Activated CD4-positive, alpha-beta memory T cell treated with anti-CD3 and anti-CD28 coated beads for 36 hours (primary cell): ENCODE results near the gene CA11. TPM values are rescaled to one million over a fixed set of nuclear protein-coding genes. Genes with fewer than 3 reads are reported as not detected.
A peak's percentile ranks its signal among the peaks of the same experiment; 100 is the strongest.

ENCODE experiments used
- CTCF ChIA-PET: fragments of 350-600 bp; sonication (Branson Sonifier 250); formaldehyde crosslinking; loops from one replicate; lab custom pipeline; 2021; ENCODE audit warnings: antibody characterized with exemption, inconsistent platforms; lab: Charles Lee
- POLR2A ChIA-PET: fragments of 350-600 bp; sonication (Branson Sonifier 250); formaldehyde crosslinking; loops from one replicate; lab custom pipeline; 2021; ENCODE audit warnings: antibody characterized with exemption; lab: Charles Lee
- DNase-seq: peaks from one replicate; pipeline ENCODE4 v3.0.0-alpha.2; 2020
- H3K27ac Mint-ChIP-seq: one replicate; pipeline ENCODE4 v1.8.0; 2021; ENCODE audit warnings: mixed read lengths
- H3K27me3 Mint-ChIP-seq: one replicate; pipeline ENCODE4 v1.8.0; 2021; ENCODE audit warnings: mixed read lengths
- H3K36me3 Mint-ChIP-seq: one replicate; pipeline ENCODE4 v1.8.0; 2021; ENCODE audit warnings: mixed read lengths
- H3K4me1 Mint-ChIP-seq: one replicate; pipeline ENCODE4 v1.8.0; 2021; ENCODE audit warnings: low read depth, mixed read lengths
- H3K4me3 Mint-ChIP-seq: one replicate; pipeline ENCODE4 v1.8.0; 2021; ENCODE audit warnings: mild to moderate bottlenecking, mixed read lengths
- H3K9me3 Mint-ChIP-seq: one replicate; pipeline ENCODE4 v1.8.0; 2021; ENCODE audit warnings: mixed read lengths
- intact Hi-C: fragments of 100-400 bp; cut with micrococcal nuclease; formaldehyde crosslinking; loops from one replicate; pipeline ENCODE4 v1.15.1; 2023
- total RNA-seq, 2 experiments: library from RNA; stranded (reverse); gene quantifications; one replicate each; pipeline ENCODE4 v1.2.3, GENCODE V29; 2021

Gene CA11
- total RNA-seq, 2 experiments from 2014 or later, result 12.7 to 15.9 TPM

DNA sequence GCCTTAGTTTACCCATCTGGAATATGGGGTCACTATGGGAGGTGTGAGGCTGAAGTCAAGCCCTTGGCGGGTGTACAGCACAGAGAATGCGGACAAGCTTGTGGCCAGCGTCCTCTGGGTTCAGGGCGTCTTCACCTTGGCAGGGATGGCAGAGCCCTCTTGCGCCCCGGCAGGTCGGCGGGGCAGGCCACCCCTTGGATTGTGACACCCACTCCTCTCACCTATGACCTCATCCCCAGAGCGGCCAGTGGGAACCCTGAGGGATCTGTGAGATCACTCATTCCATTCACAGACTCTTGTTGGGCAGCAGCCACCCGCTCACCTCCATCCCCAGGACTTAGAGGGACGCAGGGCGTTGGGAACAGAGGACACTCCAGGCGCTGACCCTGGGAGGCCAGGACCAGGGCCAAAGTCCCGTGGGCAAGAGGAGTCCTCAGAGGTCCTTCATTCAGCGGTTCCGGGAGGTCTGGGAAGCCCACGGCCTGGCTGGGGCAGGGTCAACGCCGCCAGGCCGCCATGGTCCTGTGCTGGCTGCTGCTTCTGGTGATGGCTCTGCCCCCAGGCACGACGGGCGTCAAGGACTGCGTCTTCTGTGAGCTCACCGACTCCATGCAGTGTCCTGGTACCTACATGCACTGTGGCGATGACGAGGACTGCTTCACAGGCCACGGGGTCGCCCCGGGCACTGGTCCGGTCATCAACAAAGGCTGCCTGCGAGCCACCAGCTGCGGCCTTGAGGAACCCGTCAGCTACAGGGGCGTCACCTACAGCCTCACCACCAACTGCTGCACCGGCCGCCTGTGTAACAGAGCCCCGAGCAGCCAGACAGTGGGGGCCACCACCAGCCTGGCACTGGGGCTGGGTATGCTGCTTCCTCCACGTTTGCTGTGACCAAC is 39.3 kb downstream of the CA11 start, which contains the start of gene SPACA4:
SPACA4 (plus strand) TSS at position 280 of the 896 bp plus-strand sequence; CDS start at position 517, 237 bp downstream.
- Mint-ChIP-seq H3K9me3 (no peaks in the 10 kb centered on the region), H3K4me1 (no peaks in the 10 kb centered on the region), H3K27me3 (no peaks in the 10 kb centered on the region), H3K27ac (no peak within 1 kb of the TSS), H3K4me3 (no peak within 1 kb of the TSS), H3K36me3 (no peaks in the 10 kb centered on the region)
- intact Hi-C loops, result loop anchor here (5.0 kb wide), 1 partner anchor 124 kb away; no protein-coding TSS in a partner anchor
- ChIA-PET CTCF (interaction anchor here (0.7 to 2.8 kb wide), 6 partner anchors 17 to 236 kb away, joined by 3 to 48 read pairs (median 3); no protein-coding TSS in a partner anchor), POLR2A (no interaction called here)
- no peak for DNase-seq

DNA sequence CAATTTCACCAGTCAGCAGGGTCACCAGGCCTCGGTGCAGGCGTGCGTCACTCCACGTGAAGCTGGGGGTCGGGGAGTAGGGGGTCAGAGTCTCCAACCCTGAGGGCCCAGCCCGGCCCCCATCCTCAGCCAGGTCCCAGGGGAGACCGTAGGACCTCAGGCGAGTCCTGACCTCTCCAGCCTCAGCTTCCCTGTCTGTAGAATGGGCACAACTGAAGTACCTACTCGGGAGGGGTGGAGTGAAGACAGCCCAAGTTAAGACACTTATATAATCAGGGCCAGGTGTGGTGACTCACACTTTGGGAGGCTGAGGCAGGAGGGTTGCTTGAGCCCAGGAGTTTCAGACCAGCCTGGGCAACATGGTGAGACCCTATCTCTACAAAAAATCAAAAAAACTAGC is 42.1 kb downstream of the CA11 start:
- no peaks in the 10 kb centered on the region for H3K4me1 Mint-ChIP-seq
- H3K27ac Mint-ChIP-seq, result no peak overlapping the region
- H3K4me3 Mint-ChIP-seq, result no peak overlapping the region
- intact Hi-C loops, result no loop called here
- H3K9me3 Mint-ChIP-seq, result no peaks in the 10 kb centered on the region
- DNase-seq, result no peak
- H3K36me3 Mint-ChIP-seq, result no peaks in the 10 kb centered on the region
- ChIA-PET CTCF (no interaction called here), POLR2A (no interaction called here)
- H3K27me3 Mint-ChIP-seq, result no peaks in the 10 kb centered on the region

DNA sequence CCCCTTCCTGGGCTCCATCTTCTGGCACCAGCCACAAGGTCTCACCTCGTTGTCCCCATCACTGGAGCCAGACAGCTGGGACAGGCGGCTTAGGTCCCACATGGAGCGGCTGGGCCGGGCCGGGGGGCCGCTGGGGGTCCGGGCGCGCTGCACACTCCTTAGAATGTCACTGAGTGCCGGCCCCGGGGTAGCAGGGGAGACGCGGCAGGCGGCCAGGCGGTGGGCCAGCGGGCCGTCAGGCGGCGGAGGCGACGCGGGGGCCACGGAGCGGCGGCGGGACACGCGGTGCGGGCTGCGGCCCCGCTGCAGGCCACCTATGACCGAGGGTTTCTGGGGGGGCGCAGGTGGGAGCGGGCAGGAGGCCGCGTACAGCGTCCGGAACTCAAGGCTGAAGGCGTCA is 42.5 kb downstream of the CA11 start:
- Mint-ChIP-seq H3K4me1 (no peaks in the 10 kb centered on the region), H3K27me3 (no peaks in the 10 kb centered on the region), H3K4me3 (no peak overlapping the region), H3K36me3 (no peaks in the 10 kb centered on the region), H3K9me3 (no peaks in the 10 kb centered on the region), H3K27ac (no peak overlapping the region)
- POLR2A ChIA-PET, result no interaction called here
- CTCF ChIA-PET, result no interaction called here
- no peak for DNase-seq
- intact Hi-C loops, result no loop called here

DNA sequence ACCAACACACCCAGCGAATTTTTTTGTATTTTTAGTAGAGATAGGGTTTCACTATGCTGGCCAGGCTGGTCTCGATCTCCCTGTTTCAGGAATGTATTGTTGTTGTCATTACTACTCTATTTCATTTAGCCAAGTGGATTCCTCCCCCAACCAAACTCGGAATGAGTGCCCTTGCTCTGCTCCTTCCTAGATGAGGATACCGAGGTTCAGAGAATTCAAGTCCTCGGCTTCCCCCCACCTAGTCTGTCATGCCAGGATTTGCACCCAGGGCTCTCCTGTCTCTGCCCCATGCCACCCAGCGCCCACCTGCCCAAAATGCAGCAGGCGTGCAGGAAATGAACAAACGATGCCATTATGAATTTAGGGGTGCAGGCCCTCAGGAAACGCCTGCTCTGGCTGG is 43.0 kb downstream of the CA11 start:
- ChIA-PET CTCF (no interaction called here), POLR2A (no interaction called here)
- no peak overlapping the region for H3K27ac Mint-ChIP-seq
- no peaks in the 10 kb centered on the region for H3K9me3 Mint-ChIP-seq
- no peaks in the 10 kb centered on the region for H3K4me1 Mint-ChIP-seq
- intact Hi-C loops, result no loop called here
- H3K36me3 Mint-ChIP-seq, result no peaks in the 10 kb centered on the region
- H3K4me3 Mint-ChIP-seq, result no peak overlapping the region
- no peak for DNase-seq
- H3K27me3 Mint-ChIP-seq, result no peaks in the 10 kb centered on the region

DNA sequence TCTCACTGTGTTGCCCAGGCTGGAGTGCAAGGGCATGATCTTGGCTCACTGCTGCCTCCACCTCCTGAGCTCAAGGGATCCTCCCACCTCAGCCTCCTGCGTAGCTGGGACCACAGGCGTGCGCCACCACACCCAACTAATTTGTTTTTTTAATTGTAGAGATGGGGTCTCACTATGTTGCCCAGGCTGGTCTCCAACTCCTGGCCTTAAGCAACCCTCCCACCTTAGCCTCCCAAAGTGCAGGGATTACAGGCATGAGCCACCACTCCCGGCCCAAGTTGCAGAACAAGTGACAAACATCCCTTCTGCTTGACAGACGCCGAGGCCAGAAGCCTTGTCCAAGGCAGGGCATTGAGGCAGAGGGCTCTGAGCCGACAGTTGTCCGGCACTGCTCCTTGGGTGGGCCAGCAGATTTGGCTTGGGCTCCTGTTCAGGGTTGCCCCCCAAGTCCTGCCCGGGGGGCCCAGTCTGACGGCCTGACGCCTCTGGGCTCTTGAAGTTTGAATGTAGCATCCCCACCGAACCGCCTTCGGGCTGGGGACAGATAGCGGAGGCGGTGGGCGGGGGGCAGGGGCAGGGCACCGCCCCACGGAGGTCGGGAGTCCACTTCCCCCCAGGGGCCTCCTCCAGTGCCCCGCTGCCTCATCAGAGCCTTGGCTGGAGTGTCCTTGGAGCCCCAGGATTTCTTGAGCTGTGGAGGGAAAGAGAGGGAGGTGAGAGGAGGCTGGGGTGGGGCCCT is 45.1 kb downstream of the CA11 start:
- Mint-ChIP-seq H3K36me3 (no peaks in the 10 kb centered on the region), H3K4me1 (peaks cover 6% of the 10 kb centered on the region), H3K27me3 (no peaks in the 10 kb centered on the region), H3K4me3 (no peak overlapping the region), H3K27ac (no peak overlapping the region), H3K9me3 (no peaks in the 10 kb centered on the region)
- intact Hi-C loops, result no loop called here
- POLR2A ChIA-PET, result no interaction called here
- DNase-seq, result no peak
- CTCF ChIA-PET, result interaction anchor here (1.7 kb wide), 1 partner anchor 12 kb away, joined by 6 read pairs; no protein-coding TSS in a partner anchor

DNA sequence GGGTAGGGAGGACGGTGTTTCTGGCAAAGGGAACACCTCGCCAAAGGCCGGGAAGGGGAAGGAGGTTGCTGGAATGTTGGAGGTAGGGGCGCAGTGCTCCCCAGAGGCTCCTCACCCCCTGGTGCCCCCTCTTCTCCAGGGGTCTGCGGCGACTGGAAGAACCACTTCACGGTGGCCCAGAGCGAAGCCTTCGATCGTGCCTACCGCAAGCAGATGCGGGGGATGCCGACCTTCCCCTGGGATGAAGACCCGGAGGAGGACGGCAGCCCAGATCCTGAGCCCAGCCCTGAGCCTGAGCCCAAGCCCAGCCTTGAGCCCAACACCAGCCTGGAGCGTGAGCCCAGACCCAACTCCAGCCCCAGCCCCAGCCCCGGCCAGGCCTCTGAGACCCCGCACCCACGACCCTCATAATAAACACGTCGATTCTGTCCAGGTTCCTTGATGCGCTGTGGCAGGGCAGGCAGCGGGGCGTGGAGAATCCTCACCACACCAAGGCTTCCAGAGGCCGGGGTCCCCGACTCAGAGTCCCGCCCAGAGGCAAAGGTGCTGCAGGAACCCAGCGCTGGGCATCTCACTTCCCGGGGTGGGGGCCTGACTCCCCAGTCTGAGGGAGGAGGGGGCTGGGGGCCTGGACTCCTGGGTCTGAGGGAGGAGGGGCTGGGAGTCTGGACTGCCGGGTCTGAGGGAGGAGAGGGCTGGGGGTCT is 46.8 kb downstream of the CA11 start:
- Mint-ChIP-seq H3K27ac (no peak overlapping the region), H3K36me3 (no peaks in the 10 kb centered on the region), H3K9me3 (no peaks in the 10 kb centered on the region), H3K27me3 (no peaks in the 10 kb centered on the region), H3K4me1 (peaks cover 8% of the 10 kb centered on the region), H3K4me3 (no peak overlapping the region)
- intact Hi-C loops, result no loop called here
- ChIA-PET POLR2A (no interaction called here), CTCF (no interaction called here)
- no peak for DNase-seq

DNA sequence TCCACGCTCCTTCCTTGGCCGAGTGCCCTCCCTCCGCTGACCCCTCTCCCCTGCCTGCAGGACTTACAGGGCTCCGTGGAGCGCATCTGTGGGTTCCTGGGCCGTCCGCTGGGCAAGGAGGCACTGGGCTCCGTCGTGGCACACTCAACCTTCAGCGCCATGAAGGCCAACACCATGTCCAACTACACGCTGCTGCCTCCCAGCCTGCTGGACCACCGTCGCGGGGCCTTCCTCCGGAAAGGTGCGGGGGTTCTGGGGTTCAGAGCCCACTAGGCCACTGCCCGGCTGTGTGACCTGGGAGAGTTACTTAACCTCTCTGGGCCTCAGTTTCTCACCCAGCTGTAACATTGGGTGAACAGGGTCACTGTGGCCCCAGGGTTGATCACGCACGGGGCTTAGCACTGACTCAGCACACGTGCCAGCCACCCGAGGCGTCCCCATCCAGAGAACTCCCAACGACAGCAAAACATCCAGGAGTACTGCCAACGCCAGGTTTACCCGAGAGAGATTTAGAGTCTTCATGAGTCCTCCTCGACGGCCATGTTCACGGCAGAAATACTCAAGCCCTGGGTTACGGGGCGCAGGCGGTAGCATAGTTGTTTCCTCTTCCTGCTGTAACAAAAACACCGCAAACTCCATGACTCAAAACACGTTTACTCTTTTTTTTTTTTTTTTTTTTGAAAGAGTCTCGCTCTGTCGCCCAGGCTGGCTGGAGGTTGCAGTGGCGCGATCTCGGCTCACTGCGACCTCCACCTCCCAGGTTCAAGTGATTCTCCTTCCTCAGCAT is 49.1 kb downstream of the CA11 start:
- POLR2A ChIA-PET, result no interaction called here
- no peaks in the 10 kb centered on the region for H3K27me3 Mint-ChIP-seq
- H3K4me3 Mint-ChIP-seq, result peak overlapping the region; percentile 76
- peak overlapping the region; percentile 91 for H3K27ac Mint-ChIP-seq
- peak; percentile 75 for DNase-seq
- CTCF ChIA-PET, result interaction anchor here (0.9 kb wide), 1 partner anchor 12 kb away, joined by 3 read pairs; no protein-coding TSS in a partner anchor
- no peaks in the 10 kb centered on the region for H3K9me3 Mint-ChIP-seq
- no peaks in the 10 kb centered on the region for H3K36me3 Mint-ChIP-seq
- peaks cover 11% of the 10 kb centered on the region for H3K4me1 Mint-ChIP-seq
- intact Hi-C loops, result no loop called here

DNA sequence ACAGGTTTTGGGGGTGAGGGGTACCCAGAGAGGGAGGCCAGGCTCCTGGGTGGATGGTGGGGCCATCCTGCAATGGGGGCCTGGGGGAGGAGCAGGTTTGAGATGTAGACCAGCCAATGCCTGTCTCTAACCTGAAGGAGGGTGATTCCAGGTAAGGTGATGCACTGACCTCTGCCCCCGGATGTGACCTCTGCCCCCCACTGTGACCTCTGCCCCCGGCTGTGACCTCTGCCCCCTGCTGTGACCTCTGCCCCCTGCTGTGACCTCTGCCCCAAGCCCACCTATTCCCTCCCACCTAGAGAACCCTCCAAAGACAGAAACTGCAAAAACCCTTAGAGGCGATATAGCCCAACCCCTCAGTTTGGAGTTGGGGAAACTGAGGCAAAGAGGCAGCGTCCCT is 49.8 kb downstream of the CA11 start:
- POLR2A ChIA-PET, result no interaction called here
- no peaks in the 10 kb centered on the region for H3K27me3 Mint-ChIP-seq
- H3K4me1 Mint-ChIP-seq, result peaks cover 11% of the 10 kb centered on the region
- H3K9me3 Mint-ChIP-seq, result no peaks in the 10 kb centered on the region
- CTCF ChIA-PET, result no interaction called here
- no peak for DNase-seq
- peak overlapping the region; percentile 91 for H3K27ac Mint-ChIP-seq
- intact Hi-C loops, result no loop called here
- H3K36me3 Mint-ChIP-seq, result no peaks in the 10 kb centered on the region
- peak overlapping the region; percentile 76 for H3K4me3 Mint-ChIP-seq

DNA sequence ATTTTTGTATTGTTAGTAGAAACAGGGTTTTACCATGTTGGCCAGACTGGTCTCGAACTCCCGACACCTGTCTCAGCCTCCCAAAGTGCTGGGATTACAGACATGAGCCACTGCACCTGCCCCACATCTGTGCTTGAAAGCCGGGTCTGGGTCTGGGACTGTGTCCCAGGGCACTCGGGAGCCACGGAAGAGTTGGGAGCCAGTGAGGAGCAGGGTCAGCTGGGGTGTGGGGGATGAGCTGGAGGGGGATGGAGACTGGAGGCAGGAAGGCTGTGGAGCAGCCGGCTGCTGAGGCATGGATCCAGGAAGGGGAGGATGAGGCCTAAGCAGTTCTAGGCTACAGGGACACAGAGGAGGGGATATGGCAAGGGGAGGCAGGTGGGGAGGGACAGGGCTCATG is 50.2 kb downstream of the CA11 start:
- Mint-ChIP-seq H3K27ac (peak overlapping the region; percentile 91), H3K27me3 (no peaks in the 10 kb centered on the region), H3K36me3 (no peaks in the 10 kb centered on the region), H3K4me1 (peaks cover 11% of the 10 kb centered on the region), H3K4me3 (peak overlapping the region; percentile 76), H3K9me3 (no peaks in the 10 kb centered on the region)
- no peak for DNase-seq
- intact Hi-C loops, result no loop called here
- CTCF ChIA-PET, result interaction anchor here (0.7 to 1.4 kb wide), 4 partner anchors 12 to 88 kb away, joined by 3 to 5 read pairs (median 3); no protein-coding TSS in a partner anchor
- POLR2A ChIA-PET, result no interaction called here

DNA sequence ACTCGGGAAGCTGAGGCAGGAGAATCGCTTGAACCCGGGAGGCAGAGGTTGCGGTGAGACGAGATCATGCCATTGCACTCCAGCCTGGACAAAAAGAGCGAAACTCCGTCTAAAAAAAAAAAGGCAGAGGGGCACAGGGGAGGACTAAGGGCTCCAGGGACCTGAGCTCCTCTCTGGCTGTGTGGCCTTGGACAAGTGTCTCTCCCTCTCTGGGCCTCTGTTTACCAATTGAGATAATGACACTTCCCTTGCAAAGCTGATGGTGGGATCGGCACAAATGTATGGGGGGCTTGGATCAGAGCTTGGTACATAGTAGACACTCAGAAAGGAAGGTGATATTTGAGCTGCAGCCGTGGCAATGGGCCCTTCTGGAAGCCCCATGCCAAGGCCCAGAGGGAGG is 50.8 kb downstream of the CA11 start:
- Mint-ChIP-seq H3K27ac (peak overlapping the region; percentile 91), H3K27me3 (no peaks in the 10 kb centered on the region), H3K9me3 (no peaks in the 10 kb centered on the region), H3K4me1 (peaks cover 11% of the 10 kb centered on the region), H3K36me3 (no peaks in the 10 kb centered on the region), H3K4me3 (no peak overlapping the region)
- intact Hi-C loops, result no loop called here
- CTCF ChIA-PET, result interaction anchor here (0.6 to 1.4 kb wide), 5 partner anchors 11 to 90 kb away, joined by 3 to 5 read pairs (median 3); no protein-coding TSS in a partner anchor
- DNase-seq, result no peak
- POLR2A ChIA-PET, result no interaction called here

DNA sequence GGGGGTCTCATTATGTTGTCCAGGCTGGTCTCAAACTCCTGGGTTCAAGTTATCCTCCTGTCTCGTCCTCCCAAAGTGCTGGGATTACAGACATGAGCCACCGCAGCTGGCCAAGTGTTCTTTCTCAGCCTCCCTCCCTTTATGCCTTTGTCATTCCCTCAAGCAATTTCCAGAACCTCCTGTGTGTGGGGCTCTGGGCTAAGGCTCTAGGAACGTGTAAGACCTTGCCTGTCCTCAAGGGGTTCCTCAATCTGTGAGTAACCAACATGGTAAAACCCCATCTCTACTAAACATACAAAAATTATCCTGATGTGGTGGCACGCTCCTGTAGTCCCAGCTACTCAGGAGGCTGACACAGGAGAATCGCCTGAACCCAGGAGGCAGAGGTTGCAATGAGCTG is 55.0 kb downstream of the CA11 start:
- no peaks in the 10 kb centered on the region for H3K27me3 Mint-ChIP-seq
- intact Hi-C loops, result no loop called here
- H3K4me3 Mint-ChIP-seq, result no peak overlapping the region
- H3K36me3 Mint-ChIP-seq, result no peaks in the 10 kb centered on the region
- POLR2A ChIA-PET, result no interaction called here
- no peak for DNase-seq
- CTCF ChIA-PET, result interaction anchor here (0.7 to 8.8 kb wide), 3 partner anchors 18 to 102 kb away, joined by 3 to 164 read pairs (median 48); no protein-coding TSS in a partner anchor
- H3K9me3 Mint-ChIP-seq, result no peaks in the 10 kb centered on the region
- H3K4me1 Mint-ChIP-seq, result peaks cover 14% of the 10 kb centered on the region
- no peak overlapping the region for H3K27ac Mint-ChIP-seq
